Measurements from ENCODE around the gene IGFLR1.
A peak's percentile ranks its signal among the peaks of the same experiment; 100 is the strongest.
"Not testable (repeated sequence)": the region's sequence is repeated elsewhere in the genome, so short reads cannot be mapped to it uniquely, and the experiment has no call there.

Gene IGFLR1

DNA sequence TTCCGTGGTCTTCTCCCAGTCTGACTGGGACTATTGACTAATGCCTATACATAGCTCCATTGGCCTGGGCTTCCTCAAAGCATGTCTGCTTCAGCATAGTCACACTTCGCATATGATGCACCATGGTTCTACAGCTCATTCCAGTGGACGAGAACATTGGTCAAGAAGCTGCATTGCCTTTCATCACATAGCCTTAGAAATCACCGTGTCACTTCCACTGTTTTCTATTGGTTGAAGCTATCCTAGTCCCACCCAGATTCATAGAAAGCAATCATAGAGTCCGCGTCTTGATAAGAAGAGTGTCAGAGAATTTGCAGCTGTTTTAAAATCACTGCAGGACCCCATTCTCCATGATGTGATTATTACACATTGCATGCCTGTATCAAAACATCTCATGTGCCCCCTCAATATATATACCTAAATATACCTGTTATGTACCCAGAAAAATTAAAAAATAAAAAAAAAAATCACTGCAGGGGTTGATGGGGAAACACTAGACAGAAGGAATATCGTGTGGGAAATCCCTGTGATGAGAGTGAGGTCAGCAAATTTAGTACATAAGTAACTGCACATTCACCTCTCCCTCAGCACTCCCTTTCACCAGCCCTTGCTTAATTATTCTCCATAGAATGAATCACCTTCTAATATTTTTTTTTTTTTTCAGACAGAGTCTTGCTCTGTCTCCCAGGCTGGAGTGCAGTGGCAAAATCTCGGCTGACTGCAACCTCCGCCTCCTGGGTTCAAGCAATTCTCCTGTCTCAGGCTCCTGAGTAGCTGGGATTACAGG, 31.0 kb upstream of the IGFLR1 start:
- no peak overlapping the region for H3K4me3 ChIP-seq (ENCODE audit: low read depth, low read length)
- DNase-seq (ENCODE audit: low read depth), result peak; percentile 31
- TF ChIP-seq, protein P1, sequence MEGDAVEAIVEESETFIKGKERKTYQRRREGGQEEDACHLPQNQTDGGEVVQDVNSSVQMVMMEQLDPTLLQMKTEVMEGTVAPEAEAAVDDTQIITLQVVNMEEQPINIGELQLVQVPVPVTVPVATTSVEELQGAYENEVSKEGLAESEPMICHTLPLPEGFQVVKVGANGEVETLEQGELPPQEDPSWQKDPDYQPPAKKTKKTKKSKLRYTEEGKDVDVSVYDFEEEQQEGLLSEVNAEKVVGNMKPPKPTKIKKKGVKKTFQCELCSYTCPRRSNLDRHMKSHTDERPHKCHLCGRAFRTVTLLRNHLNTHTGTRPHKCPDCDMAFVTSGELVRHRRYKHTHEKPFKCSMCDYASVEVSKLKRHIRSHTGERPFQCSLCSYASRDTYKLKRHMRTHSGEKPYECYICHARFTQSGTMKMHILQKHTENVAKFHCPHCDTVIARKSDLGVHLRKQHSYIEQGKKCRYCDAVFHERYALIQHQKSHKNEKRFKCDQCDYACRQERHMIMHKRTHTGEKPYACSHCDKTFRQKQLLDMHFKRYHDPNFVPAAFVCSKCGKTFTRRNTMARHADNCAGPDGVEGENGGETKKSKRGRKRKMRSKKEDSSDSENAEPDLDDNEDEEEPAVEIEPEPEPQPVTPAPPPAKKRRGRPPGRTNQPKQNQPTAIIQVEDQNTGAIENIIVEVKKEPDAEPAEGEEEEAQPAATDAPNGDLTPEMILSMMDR (conservative IDR thresholded peaks at IDR 0.05; ENCODE audit: low read depth, low read length), result no peak

DNA sequence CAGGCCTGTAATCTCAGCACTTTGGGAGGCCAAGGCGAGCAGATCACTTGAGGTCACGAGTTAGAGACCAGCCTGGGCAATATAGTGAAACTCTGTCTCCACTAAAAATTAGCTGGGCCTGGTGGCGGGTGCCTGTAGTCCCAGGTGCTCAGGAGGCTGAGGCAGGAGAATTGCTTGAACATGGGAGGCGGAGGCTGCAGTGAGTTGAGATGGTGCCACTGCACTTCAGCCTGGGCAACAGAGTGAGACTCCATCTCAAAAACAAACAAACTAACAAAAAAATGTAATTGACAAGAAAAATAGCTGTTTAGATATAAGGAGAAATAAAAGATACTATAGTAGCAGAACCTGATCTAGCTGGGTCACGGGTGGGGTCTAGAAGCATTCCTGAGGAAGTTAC, 30.1 kb upstream of the IGFLR1 start:
- DNase-seq (ENCODE audit: low read depth); H3K4me3 ChIP-seq (ENCODE audit: low read depth, low read length): not testable (repeated sequence)

DNA sequence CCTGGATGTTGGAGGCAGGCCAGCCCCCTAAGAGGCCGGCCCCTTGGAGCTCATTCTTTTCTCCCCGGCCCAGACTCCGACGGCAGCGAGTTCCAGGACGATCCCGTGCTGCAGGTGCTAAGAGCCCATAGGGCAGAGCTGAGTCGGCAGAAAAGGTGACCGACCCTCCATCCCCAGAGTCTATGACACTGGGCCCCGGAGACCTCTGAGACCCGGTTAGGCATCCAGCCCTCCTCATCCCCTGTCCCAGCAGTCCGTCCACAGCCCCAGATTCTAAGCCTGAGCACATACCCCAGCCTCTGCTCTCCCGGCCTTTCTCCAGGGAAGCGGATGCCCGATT, 25.8 kb upstream of the IGFLR1 start:
- DNase-seq (ENCODE audit: low read depth), result no peak
- H3K4me3 ChIP-seq (ENCODE audit: low read depth, low read length), result no peak overlapping the region
- TF ChIP-seq, protein P1 (conservative IDR thresholded peaks at IDR 0.05; ENCODE audit: low read depth, low read length), result no peak

DNA sequence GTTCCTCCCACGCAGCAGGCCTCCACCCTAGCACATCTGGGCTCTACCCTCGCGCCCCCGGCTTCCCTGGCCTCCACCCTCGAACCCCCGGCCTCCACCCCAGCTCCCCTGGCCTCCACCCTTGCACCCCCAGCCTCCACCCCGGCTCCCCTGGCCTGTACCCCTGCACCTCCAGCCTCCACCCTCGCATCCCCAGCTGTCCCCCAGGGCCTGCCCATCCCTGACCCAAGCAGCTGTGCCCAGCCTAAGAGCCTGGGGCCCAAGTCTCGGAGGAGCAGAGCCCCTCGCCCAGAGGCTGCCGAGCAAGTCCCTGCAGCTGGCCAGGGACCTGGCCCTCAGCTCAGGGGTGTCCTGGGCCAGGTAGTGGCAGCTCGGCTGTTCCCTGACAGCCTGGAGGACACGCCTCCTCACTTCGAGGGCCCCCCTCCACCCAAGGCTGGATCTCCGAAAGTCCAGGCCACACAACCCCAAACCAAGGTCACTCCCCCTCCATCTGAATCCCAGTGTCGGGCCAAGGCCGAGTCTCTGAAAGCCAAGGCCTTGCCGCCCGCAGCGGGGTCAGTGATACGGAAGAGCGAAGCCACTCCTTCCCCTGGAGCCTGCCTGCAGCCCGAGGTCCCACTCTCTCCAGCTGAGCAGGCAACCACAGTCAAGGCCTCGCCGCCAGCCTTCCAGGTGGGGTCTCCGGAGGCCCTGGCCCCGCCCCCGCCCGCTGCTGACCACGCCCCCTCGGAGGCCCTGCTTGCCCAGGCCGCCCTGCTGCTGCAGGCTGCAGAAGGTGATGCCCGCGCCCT, 25.2 kb upstream of the IGFLR1 start:
- DNase-seq (ENCODE audit: low read depth), result no peak
- no peak overlapping the region for H3K4me3 ChIP-seq (ENCODE audit: low read depth, low read length)
- TF ChIP-seq, protein P1 (conservative IDR thresholded peaks at IDR 0.05; ENCODE audit: low read depth, low read length), result no peak

DNA sequence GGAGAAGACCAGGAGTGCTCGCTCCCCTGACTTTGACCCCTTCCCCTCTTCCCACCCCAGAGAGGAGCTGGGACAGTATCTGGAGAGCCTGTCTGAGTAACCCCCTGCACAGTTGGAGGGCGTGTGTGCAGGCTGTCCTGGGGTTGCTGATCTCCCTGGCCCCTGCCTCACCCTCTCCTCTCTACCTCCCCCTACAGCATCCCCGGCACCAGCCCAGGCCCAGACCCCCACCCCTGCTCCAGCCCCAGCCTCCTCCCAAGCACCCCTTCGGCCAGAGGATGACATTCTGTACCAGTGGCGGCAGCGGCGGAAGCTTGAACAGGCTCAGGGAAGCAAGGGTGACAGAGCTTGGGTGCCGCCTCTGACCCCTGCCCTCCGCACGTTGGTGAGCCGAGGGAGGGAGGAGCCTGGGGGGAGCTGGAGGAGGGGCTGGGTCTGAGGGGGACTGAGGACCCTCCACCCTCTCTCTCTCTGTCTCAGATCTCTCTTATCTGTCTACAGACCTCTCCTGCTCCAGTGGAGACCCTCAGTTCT, 24.4 kb upstream of the IGFLR1 start:
- no peak for DNase-seq (ENCODE audit: low read depth)
- no peak overlapping the region for H3K4me3 ChIP-seq (ENCODE audit: low read depth, low read length)
- TF ChIP-seq, protein P1 (conservative IDR thresholded peaks at IDR 0.05; ENCODE audit: low read depth, low read length), result no peak

DNA sequence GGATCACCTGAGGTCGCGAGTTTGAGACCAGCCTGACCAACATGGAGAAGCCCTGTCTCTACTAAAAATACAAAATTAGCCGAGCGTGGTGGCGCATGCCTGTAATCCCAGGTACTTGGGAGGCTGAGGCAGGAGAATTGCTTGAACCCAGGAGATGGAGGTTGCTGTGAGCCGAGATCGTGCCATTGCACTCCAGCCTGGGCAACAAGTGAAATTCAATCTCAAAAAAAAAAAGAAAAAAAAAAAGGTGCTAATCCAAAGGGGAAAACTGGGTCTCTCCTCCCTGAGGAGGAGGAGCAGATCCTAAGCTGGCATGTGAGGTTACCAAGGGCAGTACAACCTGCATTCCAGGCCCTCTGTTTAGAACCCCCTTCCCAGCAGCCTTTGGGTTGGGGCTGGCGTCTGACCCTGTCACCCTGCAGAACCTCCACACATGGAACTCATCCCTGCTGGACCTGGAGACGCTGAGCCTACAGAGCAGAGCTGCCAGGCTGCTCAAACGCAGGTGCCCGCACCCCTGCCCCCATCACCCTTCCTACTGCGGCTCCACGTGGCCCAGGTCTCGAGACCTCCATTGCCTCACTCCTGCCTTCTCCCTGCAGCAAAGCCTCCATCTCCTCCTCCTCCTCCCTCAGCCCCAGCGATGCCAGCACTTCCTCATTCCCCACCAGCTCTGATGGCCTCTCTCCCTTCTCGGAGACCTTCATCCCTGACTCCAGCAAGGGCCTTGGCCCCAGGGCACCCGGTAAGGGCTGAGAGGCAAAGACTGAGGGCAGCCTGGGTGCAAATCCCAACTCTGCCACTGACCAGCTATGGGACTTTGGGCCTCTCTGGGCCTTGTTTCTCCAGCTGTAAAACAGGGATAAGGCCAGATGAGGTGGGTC, 22.4 kb upstream of the IGFLR1 start:
- H3K4me3 ChIP-seq (ENCODE audit: low read depth, low read length), result no peak overlapping the region
- DNase-seq (ENCODE audit: low read depth), result no peak
- TF ChIP-seq, protein P1 (conservative IDR thresholded peaks at IDR 0.05; ENCODE audit: low read depth, low read length), result no peak
